Loucy (cell line): Measurements from ENCODE around the gene SLC19A1.

Source experiments
- CTCF ChIP-seq: fragments of 200-600 bp; sonication (generic); conservative IDR thresholded peaks from 2 replicates; pipeline ENCODE4 v1.5.1; 2014; ENCODE audit warnings: mild to moderate bottlenecking, antibody characterized with exemption, low read length
- EZH2phosphoT487 ChIP-seq: fragments of 200-600 bp; IDR thresholded peaks from 2 replicates; pipeline ENCODE4 v1.6.1; 2018; ENCODE audit warnings: antibody characterized with exemption, mild to moderate bottlenecking, moderate library complexity, borderline replicate concordance

GRCh38 chr21:45547545-45547900, 5.3 kb upstream of the SLC19A1 start:
- no peak for TF ChIP-seq CTCF
- no peak for TF ChIP-seq EZH2phosphoT487
